GM21737 (cell line): ENCODE results near the gene TTLL11.

Experiments
- ATAC-seq: cut with Tn5 transposase; IDR thresholded peaks from one replicate; pipeline ENCODE4 v1.9.1; 2021; ENCODE audit warnings: mild to moderate bottlenecking, moderate library complexity; ENCODE audit not compliant: unreplicated experiment

The TTLL11 gene

GRCh38 chr9:122110100-122110833, 17.2 kb upstream of the TTLL11 start:
- ATAC-seq: no peak

- ATAC-seq: no peak
Measured at GRCh38 chr9:122109035-122109813, 16.1 kb upstream of the TTLL11 start.

- ATAC-seq: no peak
Measured at GRCh38 chr9:122107291-122107805, 14.2 kb upstream of the TTLL11 start.

DNA sequence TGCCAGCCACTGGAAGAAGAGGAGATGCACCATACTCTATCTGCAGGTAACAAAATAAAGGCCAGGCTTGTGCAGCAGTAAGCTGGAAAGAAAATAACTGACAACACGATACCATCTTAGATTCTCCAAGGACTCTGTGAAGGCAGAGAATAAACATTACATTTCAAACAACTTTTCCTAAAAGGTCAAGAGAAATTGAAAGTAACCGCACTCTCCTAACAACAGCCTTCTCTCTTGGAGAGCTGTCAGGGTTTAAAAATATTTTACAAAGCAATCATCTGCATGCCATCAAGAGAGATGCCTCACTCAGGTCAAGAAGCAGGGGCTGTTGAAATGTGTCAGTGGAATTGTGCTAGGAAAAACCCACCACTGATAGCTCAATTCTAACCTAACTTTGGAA, 13.5 kb upstream of the TTLL11 start:
- no peak for ATAC-seq

- ATAC-seq: no peak
Measured at GRCh38 chr9:122103985-122104384, 10.9 kb upstream of the TTLL11 start.

DNA sequence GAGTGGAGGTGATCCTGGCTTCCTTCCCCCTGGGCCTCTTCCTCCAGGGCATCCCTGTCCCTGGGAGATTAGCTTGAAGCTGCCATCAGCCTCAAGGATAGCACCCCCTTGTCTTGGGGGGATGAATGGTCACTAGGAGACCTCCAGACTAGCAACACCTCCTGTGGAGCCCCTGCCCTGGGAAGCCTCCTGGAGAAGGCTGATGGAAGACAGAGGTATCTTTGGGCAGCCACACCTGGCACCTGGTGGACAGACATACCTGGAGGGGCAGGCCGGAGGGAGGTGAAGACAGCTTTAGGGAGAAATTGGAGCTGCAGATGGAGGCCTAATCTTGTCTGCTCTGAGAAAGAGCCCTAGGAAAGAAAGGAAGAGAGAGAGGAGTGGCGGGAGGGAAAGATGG, 9.0 kb upstream of the TTLL11 start:
- no peak for ATAC-seq

GRCh38 chr9:122100756-122101155, 7.6 kb upstream of the TTLL11 start:
- ATAC-seq: no peak

- no peak for ATAC-seq
Measured at GRCh38 chr9:122099271-122099869, 6.3 kb upstream of the TTLL11 start.

- ATAC-seq: no peak
Measured at GRCh38 chr9:122097679-122098315, 4.7 kb upstream of the TTLL11 start.

GRCh38 chr9:122096620-122097415, 3.7 kb upstream of the TTLL11 start:
- ATAC-seq: no peak

GRCh38 chr9:122095010-122095767, 2.1 kb upstream of the TTLL11 start:
- ATAC-seq: no peak

- no peak for ATAC-seq
Measured at GRCh38 chr9:122091682-122092592, 1.2 kb downstream of the TTLL11 start.

DNA sequence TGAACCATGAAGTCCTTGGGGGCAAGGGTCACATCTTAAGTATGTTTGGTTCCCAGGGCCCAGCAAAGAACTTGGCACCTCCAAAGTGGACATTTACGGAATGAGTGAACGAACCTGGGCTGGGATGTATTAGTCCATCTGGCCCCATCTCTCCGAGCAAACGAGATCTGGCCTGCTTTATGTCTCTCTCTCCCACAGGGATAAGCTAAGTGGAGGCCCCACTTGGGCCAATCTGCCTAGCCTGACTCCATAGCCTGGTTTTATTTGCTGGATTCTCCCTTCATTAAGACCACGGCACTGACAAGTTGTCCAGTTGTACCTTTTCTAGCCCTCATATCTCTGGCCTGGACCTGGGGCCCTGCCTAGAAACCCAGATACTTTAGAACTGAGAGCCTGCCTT, 2.1 kb downstream of the TTLL11 start:
- ATAC-seq: no peak

DNA sequence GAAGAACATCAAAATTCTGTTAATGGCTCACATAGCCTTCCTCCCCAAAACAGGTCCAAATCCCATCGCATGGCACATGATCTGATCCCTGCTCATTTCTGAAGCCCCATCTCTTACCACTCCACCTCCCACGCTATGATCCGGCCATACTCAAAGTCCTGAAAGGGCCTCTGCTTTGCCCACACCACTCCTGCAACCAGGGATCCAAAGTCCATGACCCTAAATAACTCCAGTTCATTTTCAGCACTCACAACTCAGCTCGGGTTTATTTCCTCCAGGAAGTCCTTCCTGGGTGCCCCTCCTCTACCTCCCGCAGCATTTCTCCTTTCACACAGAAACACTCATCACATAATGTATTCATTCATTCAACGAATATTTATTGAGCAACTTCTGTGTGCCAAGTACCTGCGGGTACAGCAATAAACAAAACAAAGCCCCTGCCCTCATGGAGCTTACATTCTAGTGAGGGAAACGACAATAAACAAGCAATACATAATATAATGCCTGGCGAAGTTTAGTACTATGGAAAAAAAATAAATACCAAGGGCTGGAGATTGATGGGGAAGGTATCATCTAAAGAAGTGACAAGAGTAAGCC, 2.7 kb downstream of the TTLL11 start:
- no peak for ATAC-seq

- ATAC-seq: no peak
Measured at GRCh38 chr9:122088880-122089706, 4.0 kb downstream of the TTLL11 start.

DNA sequence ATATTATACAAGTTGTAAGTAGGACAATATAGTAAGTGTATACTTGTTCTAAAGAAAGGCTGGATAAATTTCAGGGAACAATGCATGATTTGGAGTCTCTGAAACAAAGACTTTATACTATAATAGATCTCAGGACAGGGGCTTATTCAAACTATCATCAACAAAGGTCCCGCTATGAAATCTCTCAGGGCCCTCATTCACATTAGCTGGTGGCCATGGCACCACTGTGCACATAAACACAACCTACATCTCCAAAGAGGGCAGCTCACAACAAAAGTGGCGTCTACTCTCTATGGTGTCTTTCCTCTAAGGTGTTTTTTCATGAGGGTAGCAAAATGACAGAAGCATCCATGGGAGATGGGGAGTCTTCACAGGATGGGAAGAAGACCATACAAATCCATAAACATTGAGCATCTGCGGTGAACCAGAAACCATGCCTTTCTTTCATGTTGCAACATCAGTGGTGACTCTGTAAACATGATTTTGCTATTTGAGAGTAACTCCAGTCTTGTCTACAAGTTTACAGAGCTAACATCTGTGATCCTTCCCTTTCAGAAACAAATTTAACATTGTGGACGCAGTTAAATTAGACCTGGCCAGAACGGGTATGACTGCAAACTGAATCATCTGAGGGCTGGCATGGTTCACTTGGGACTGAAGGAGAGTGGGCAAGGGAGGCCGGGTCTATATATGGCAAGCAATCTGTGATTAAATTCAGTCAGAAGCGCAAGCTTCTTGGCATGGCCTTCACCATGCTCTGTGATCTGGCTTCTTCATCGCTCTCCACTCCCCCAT, 5.5 kb downstream of the TTLL11 start:
- no peak for ATAC-seq

- ATAC-seq: no peak
Measured at GRCh38 chr9:122086873-122087272, 6.2 kb downstream of the TTLL11 start.
